ENCODE measurements around the gene CLTCL1.

CLTCL1 gene

GRCh38 chr22:19130959-19131684, 160.4 kb downstream of the CLTCL1 start, which contains the start of gene TSSK2:
Gene TSSK2 (plus strand): TSS chr22:19131308. CDS start chr22:19131400, 92 bp downstream.
- no peak for TF ChIP-seq CTCF (IDR thresholded peaks at IDR 0.05)

GRCh38 chr22:19129871-19130270, 161.6 kb downstream of the CLTCL1 start:
- no peak for TF ChIP-seq CTCF (IDR thresholded peaks at IDR 0.05)

Data from LNCAP (cell line).